ENCODE measurements around the gene RTN4RL1. TPM values are rescaled to one million over a fixed set of nuclear protein-coding genes. Genes with fewer than 3 reads are reported as not detected.
A peak's percentile ranks its signal among the peaks of the same experiment; 100 is the strongest.

Gene RTN4RL1
- total RNA-seq, 1 donor, result 0.43 TPM

GRCh38 chr17:1912146-1912545 is 113.0 kb downstream of the RTN4RL1 start:
- DNase-seq (ENCODE audit: low read depth), result no peak
- TF ChIP-seq, protein P1, sequence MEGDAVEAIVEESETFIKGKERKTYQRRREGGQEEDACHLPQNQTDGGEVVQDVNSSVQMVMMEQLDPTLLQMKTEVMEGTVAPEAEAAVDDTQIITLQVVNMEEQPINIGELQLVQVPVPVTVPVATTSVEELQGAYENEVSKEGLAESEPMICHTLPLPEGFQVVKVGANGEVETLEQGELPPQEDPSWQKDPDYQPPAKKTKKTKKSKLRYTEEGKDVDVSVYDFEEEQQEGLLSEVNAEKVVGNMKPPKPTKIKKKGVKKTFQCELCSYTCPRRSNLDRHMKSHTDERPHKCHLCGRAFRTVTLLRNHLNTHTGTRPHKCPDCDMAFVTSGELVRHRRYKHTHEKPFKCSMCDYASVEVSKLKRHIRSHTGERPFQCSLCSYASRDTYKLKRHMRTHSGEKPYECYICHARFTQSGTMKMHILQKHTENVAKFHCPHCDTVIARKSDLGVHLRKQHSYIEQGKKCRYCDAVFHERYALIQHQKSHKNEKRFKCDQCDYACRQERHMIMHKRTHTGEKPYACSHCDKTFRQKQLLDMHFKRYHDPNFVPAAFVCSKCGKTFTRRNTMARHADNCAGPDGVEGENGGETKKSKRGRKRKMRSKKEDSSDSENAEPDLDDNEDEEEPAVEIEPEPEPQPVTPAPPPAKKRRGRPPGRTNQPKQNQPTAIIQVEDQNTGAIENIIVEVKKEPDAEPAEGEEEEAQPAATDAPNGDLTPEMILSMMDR (IDR thresholded peaks at IDR 0.05; ENCODE audit: insufficient read depth, low read depth, low read length), result no peak
- H3K4me3 ChIP-seq (ENCODE audit: low read depth, low read length), result no peak overlapping the region

- TF ChIP-seq, protein P1 (IDR thresholded peaks at IDR 0.05; ENCODE audit: insufficient read depth, low read depth, low read length), result no peak
- H3K4me3 ChIP-seq (ENCODE audit: low read depth, low read length), result no peak overlapping the region
- DNase-seq (ENCODE audit: low read depth), result no peak
Observed at GRCh38 chr17:1909985-1910384, 115.1 kb downstream of the RTN4RL1 start.

DNA sequence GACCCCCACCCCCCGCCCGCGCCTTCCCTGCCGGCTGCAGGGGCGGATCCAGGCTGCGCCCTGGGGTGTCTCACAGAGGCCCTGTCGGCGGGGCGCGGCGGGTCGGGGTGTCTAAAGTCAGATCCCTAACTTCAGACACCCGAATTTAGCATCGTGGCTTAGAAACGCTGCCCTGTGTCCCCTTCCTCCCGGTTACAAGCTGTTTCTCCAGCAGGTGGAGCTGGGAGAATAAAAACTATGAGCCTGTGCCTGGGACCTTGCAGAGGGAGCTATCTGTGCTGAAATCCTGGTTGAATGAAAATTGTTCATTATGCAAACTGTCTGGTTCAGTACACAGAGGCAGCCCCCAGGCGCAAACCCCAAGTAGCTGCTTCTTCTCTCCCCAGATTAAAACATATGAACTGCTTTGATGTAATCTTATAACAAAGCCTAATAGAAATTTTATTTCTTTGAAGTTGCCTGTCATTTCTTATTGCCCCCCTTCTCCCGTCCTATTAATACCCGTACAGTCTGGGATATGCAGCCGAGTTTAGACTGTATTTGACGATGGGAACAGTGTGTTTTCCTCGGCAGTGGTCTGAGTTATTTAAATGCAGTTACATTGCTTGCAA is 116.3 kb downstream of the RTN4RL1 start:
- TF ChIP-seq, protein P1 (IDR thresholded peaks at IDR 0.05; ENCODE audit: insufficient read depth, low read depth, low read length), result peak; percentile 72
- peak overlapping the region; percentile 30 for H3K4me3 ChIP-seq (ENCODE audit: low read depth, low read length)

GRCh38 chr17:1907909-1908698 is 117.0 kb downstream of the RTN4RL1 start:
- DNase-seq (ENCODE audit: low read depth), result peak; percentile 35
- TF ChIP-seq, protein P1 (IDR thresholded peaks at IDR 0.05; ENCODE audit: insufficient read depth, low read depth, low read length), result no peak
- peak overlapping the region; percentile 30 for H3K4me3 ChIP-seq (ENCODE audit: low read depth, low read length)

More for the DNA sequence above, 116.3 kb downstream of the RTN4RL1 start:
- DNase-seq (ENCODE audit: low read depth), result peak; percentile 77

- H3K4me3 ChIP-seq (ENCODE audit: low read depth, low read length), result no peak overlapping the region
- TF ChIP-seq, protein P1 (IDR thresholded peaks at IDR 0.05; ENCODE audit: insufficient read depth, low read depth, low read length), result no peak
- no peak for DNase-seq (ENCODE audit: low read depth)
Observed at GRCh38 chr17:1907216-1907631, 117.9 kb downstream of the RTN4RL1 start.

- TF ChIP-seq, protein P1 (IDR thresholded peaks at IDR 0.05; ENCODE audit: insufficient read depth, low read depth, low read length), result no peak
- H3K4me3 ChIP-seq (ENCODE audit: low read depth, low read length), result no peak overlapping the region
- DNase-seq (ENCODE audit: low read depth), result peak; percentile 5
Observed at GRCh38 chr17:1906662-1907101, 118.5 kb downstream of the RTN4RL1 start.
